GM18951 (cell line): ENCODE data around the gene CEBPZOS.

ENCODE experiments used
- POLR2A ChIP-seq: IDR thresholded peaks from 4 replicates; pipeline ENCODE4 v1.6.1; 2011; ENCODE audit warnings: mild to moderate bottlenecking; ENCODE audit not compliant: insufficient read length, insufficient read depth; ENCODE audit errors: extremely low read depth
- in situ Hi-C: fragments of 300-500 bp; cut with MboI; formaldehyde crosslinking; loops from one replicate; pipeline ENCODE4 v1.12.0; 2022; ENCODE audit warnings: low sequenced_read_pairs, mixed read lengths, inconsistent platforms; ENCODE audit not compliant: unreplicated experiment

CEBPZOS gene

GRCh38 chr2:37231241-37232130, 35.2 kb downstream of the CEBPZOS start, which contains the start of the genes CEBPZ and NDUFAF7:
TSS of gene CEBPZ (minus strand) at chr2:37231596. CDS start at chr2:37231567, 29 bp downstream.
TSS of gene NDUFAF7 (plus strand) at chr2:37231658. CDS start at chr2:37231706, 48 bp downstream.
- TF ChIP-seq POLR2A, result peak; percentile 94
- in situ Hi-C loops, result no loop called here

GRCh38 chr2:37232131-37232933, 36.0 kb downstream of the CEBPZOS start:
- in situ Hi-C loops, result no loop called here
- TF ChIP-seq POLR2A, result no peak

GRCh38 chr2:37243435-37243834, 47.1 kb downstream of the CEBPZOS start:
- no peak for TF ChIP-seq POLR2A

GRCh38 chr2:37244017-37244416, 47.7 kb downstream of the CEBPZOS start:
- TF ChIP-seq POLR2A, result no peak
- in situ Hi-C loops, result no loop called here

More at GRCh38 chr2:37243435-37243834, 47.1 kb downstream of the CEBPZOS start:
- in situ Hi-C loops, result no loop called here

GRCh38 chr2:37244755-37245154, 48.5 kb downstream of the CEBPZOS start:
- in situ Hi-C loops, result no loop called here
- TF ChIP-seq POLR2A, result no peak

- in situ Hi-C loops, result no loop called here
Measured at GRCh38 chr2:37246205-37246604, 49.9 kb downstream of the CEBPZOS start.

GRCh38 chr2:37250869-37251740, 54.8 kb downstream of the CEBPZOS start:
- TF ChIP-seq POLR2A, result no peak
- in situ Hi-C loops, result no loop called here

More at GRCh38 chr2:37246205-37246604, 49.9 kb downstream of the CEBPZOS start:
- TF ChIP-seq POLR2A, result no peak
